GM12878 (cell line): Measurements from ENCODE around the gene MMD2. TPM values are rescaled to one million over a fixed set of nuclear protein-coding genes. Genes with fewer than 3 reads are reported as not detected.

ENCODE experiments used
- ATAC-seq: fragments of 200-7000 bp; cut with Tn5 transposase; 3 replicates; pipeline ENCODE4 v1.9.1; 2020; ENCODE audit warnings: mild to moderate bottlenecking, moderate library complexity
- BruUV-seq: library from RNA; stranded (reverse); fragments of 400-500 nt; replicated peaks from 2 replicates; lab custom pipeline; 2021; lab: Mats Ljungman, UMichigan
- CTCF ChIA-PET: fragments of 300-600 bp; sonication (Branson Sonifier 250); formaldehyde crosslinking; extraction: SDS; loops from one replicate; lab custom pipeline; 2021; ENCODE audit warnings: inconsistent platforms; lab: Yijun Ruan, JAX
- POLR2A ChIA-PET: fragments of 350-600 bp; formaldehyde crosslinking; extraction: SDS; loops from one replicate; lab custom pipeline; 2021; ENCODE audit warnings: inconsistent platforms; lab: Charles Lee
- RAD21 ChIA-PET: fragments of 300-600 bp; sonication (Branson Sonifier 250); formaldehyde crosslinking; loops from one replicate; lab custom pipeline; 2023; ENCODE audit warnings: antibody characterized with exemption; ENCODE audit not compliant: unreplicated experiment; lab: Charles Lee
- SMC1A ChIA-PET: fragments of 300-600 bp; sonication (Branson Sonifier 250); formaldehyde crosslinking; loops from one replicate; lab custom pipeline; 2023; ENCODE audit not compliant: unreplicated experiment, uncharacterized antibody; lab: Charles Lee
- DNase-seq: peaks from one replicate; pipeline ENCODE4 v3.0.0-alpha.2; 2011; ENCODE audit warnings: low read depth, low spot score
- FAIRE-seq: peaks from 3 replicates; lab custom pipeline; 2011; peaks lifted over from hg19 to GRCh38; lab: Jason Lieb, UNC
- H2AFZ ChIP-seq: 2 replicates; pipeline ENCODE4 v1.6.0; 2011; ENCODE audit warnings: low read depth, low read length, control low read depth; ENCODE audit not compliant: control insufficient read depth
- H3K27ac ChIP-seq: 2 replicates; pipeline ENCODE4 v1.5.1; 2011; ENCODE audit warnings: control low read depth; ENCODE audit not compliant: control insufficient read depth, insufficient read depth
- H3K27me3 ChIP-seq, 2 experiments: replicated peaks in 1 of 2; 2 replicates each; pipeline versions ENCODE4 v1.6.0 to v1.6.1; 2011; ENCODE audit warnings: low read length in 1 of 2; ENCODE audit not compliant: control insufficient read depth in 2 of 2, insufficient read depth in 2 of 2
- H3K36me3 ChIP-seq, 2 experiments: 2 replicates each; pipeline ENCODE4 v1.5.1; 2011; ENCODE audit warnings: low read length in 1 of 2; ENCODE audit not compliant: control insufficient read depth in 2 of 2, insufficient read depth in 2 of 2
- H3K4me1 ChIP-seq: 2 replicates; pipeline ENCODE4 v1.6.1; 2011; ENCODE audit warnings: mild to moderate bottlenecking, low read length, moderate library complexity, mixed read lengths; ENCODE audit not compliant: control insufficient read depth, insufficient read depth
- H3K4me2 ChIP-seq: 2 replicates; pipeline ENCODE4 v1.6.0; 2011; ENCODE audit warnings: control low read depth; ENCODE audit not compliant: control insufficient read depth, insufficient read depth
- H3K4me3 ChIP-seq: fragments of 200-600 bp; sonication (generic); 2 replicates; pipeline ENCODE4 v1.5.1; 2016
- H3K79me2 ChIP-seq: 2 replicates; pipeline ENCODE4 v1.6.0; 2011; ENCODE audit warnings: low read length; ENCODE audit not compliant: control insufficient read depth, insufficient read depth
- H3K9ac ChIP-seq: 2 replicates; pipeline ENCODE4 v1.8.0; 2011; ENCODE audit warnings: low read length, control low read depth, mixed read lengths; ENCODE audit not compliant: control insufficient read depth, insufficient read depth
- H3K9me3 ChIP-seq: replicated peaks from 3 replicates; pipeline ENCODE4 v1.5.1; 2011; ENCODE audit warnings: mild to moderate bottlenecking, low read length; ENCODE audit not compliant: control insufficient read depth, insufficient read depth
- H4K20me1 ChIP-seq: 2 replicates; pipeline ENCODE4 v1.6.0; 2011; ENCODE audit not compliant: control insufficient read depth, insufficient read depth
- CEBPZ ChIP-seq: fragments of 150-350 bp; IDR thresholded peaks from 2 replicates; pipeline ENCODE4 v1.6.1; 2016; ENCODE audit warnings: low read depth, low read length
- E4F1 ChIP-seq: fragments of 450-650 bp; IDR thresholded peaks from 2 replicates; pipeline ENCODE4 v1.6.1; 2018; ENCODE audit warnings: borderline replicate concordance, mild to moderate bottlenecking; ENCODE audit not compliant: partially characterized antibody
- HDGF ChIP-seq: fragments of 450-650 bp; IDR thresholded peaks from 2 replicates; pipeline ENCODE4 v1.6.1; 2016; ENCODE audit warnings: antibody characterized with exemption
- KAT2A ChIP-seq: conservative IDR thresholded peaks from 2 replicates; pipeline ENCODE4 v1.6.1; 2011; ENCODE audit warnings: low read depth, low read length; ENCODE audit not compliant: control insufficient read depth
- MYB ChIP-seq: fragments of 150-350 bp; IDR thresholded peaks from 2 replicates; pipeline ENCODE4 v1.6.1; 2014; ENCODE audit warnings: mild to moderate bottlenecking, low read depth, low read length, borderline replicate concordance
- NFYB ChIP-seq: IDR thresholded peaks from 2 replicates; pipeline ENCODE4 v1.6.1; 2011; ENCODE audit warnings: low read depth, mild to moderate bottlenecking, low read length, improper control_type of control experiment, moderate library complexity; ENCODE audit not compliant: insufficient read depth
- NR2C2 ChIP-seq: IDR thresholded peaks from 2 replicates; pipeline ENCODE4 v1.6.1; 2011; ENCODE audit warnings: borderline replicate concordance, low read depth; ENCODE audit not compliant: control insufficient read depth, insufficient read length
- PAX5 ChIP-seq: IDR thresholded peaks from 2 replicates; pipeline ENCODE4 v1.6.1; 2011; ENCODE audit warnings: low read depth, low read length, borderline replicate concordance
- USF1 ChIP-seq: IDR thresholded peaks from 2 replicates; pipeline ENCODE4 v1.6.1; 2011; ENCODE audit warnings: borderline replicate concordance, low read depth, mild to moderate bottlenecking, moderate library complexity, mixed read lengths, low read length; ENCODE audit not compliant: insufficient read depth; ENCODE audit errors: extremely low read length
- ZNF207 ChIP-seq: fragments of 450-650 bp; IDR thresholded peaks from 2 replicates; pipeline ENCODE4 v1.6.1; 2014; ENCODE audit warnings: antibody characterized with exemption, mild to moderate bottlenecking, borderline replicate concordance
- WGBS: methylation state at CpG from one replicate; pipeline ENCODE4 v1.1.6; 2016; ENCODE audit warnings: low lambda C conversion rate; ENCODE audit not compliant: insufficient replicate concordance, insufficient coverage; ENCODE audit errors: missing lambda C conversion rate; 5-methylcytosine and 5-hydroxymethylcytosine counted together
- in situ Hi-C: fragments of 300-500 bp; cut with MboI; formaldehyde crosslinking; loops from 9 replicates; pipeline ENCODE4 v1.14.3; 2018; ENCODE audit warnings: mixed read lengths
- intact Hi-C: fragments of 100-400 bp; cut with micrococcal nuclease; formaldehyde crosslinking; loops from one replicate; pipeline ENCODE4 v1.14.2; 2022; ENCODE audit not compliant: unreplicated experiment
- polyA plus RNA-seq, 11 experiments: library from polyadenylated mRNA; depleted of rRNA in 4 of 11; unstranded in 6 of 11; stranded (reverse) in 5 of 11; fragments of >200 nt; fragmentation: Nextera tagmentation in 4 of 11; fragmentation: Illumina TruSeq in 1 of 11; extraction: Ambion mirVana in 4 of 11; extraction: Trizol in 1 of 11; gene quantifications; 1 replicate in 1 of 11; 2 replicates in 10 of 11; pipeline versions ENCODE4 v1.2.1 to v1.2.3, GENCODE V29; 2011 to 2016; ENCODE audit warnings: inconsistent platforms in 2 of 11, missing spikeins in 2 of 11, low read depth in 1 of 11
- total RNA-seq, 4 experiments: library from RNA; depleted of rRNA in 3 of 4; stranded (reverse); fragments of >200 nt in 3 of 4; fragmentation: Illumina TruSeq in 1 of 4; extraction: Trizol in 1 of 4; gene quantifications; 2 replicates each; pipeline versions ENCODE4 v1.2.1 to v1.2.3, GENCODE V29; 2013 to 2021

The MMD2 gene
- total and polyA plus RNA-seq, 10 of the 15 experiments (the other 5 are each of a cell fraction or from before 2014, with no cell fraction given) = not detected

- H3K4me1 ChIP-seq = peaks cover 4% of the 10 kb centered on the region
- ChIA-PET POLR2A (no interaction called here), RAD21 (no interaction called here), SMC1A (no interaction called here), CTCF (no interaction called here)
- no peak overlapping the region for H2AFZ ChIP-seq
- FAIRE-seq (no peak), DNase-seq (no peak), ATAC-seq (no peak)
- in situ Hi-C loops = no loop called here
- TF ChIP-seq KAT2A = no peak
- no TSS peak for BruUV-seq
- no peaks in the 10 kb centered on the region for H3K9me3 ChIP-seq
- no peaks in the 10 kb centered on the region for H4K20me1 ChIP-seq
- no peak overlapping the region for H3K9ac ChIP-seq
- no peaks in the 10 kb centered on the region for H3K27me3 ChIP-seq
- intact Hi-C loops = no loop called here
- WGBS = 83% methylated on average over 10 of the region's 10 CpGs
- H3K79me2 ChIP-seq = no peaks in the 10 kb centered on the region
- H3K4me2 ChIP-seq = no peak overlapping the region
- H3K4me3 ChIP-seq = no peak overlapping the region
- peaks cover 7 to 16% of the 10 kb centered on the region in 2 experiments; a peak in 3 of 4 replicates for H3K36me3 ChIP-seq
- H3K27ac ChIP-seq = no peak overlapping the region
Observed at GRCh38 chr7:4995429-4995969, 36.5 kb upstream of the MMD2 start.

GRCh38 chr7:4993471-4993870, 34.5 kb upstream of the MMD2 start:
- no TSS peak for BruUV-seq
- no peak for ATAC-seq
- no peak overlapping the region for H3K4me2 ChIP-seq
- no peaks in the 10 kb centered on the region for H3K79me2 ChIP-seq
- POLR2A ChIA-PET = no interaction called here
- no peak for FAIRE-seq
- H3K27me3 ChIP-seq = no peaks in the 10 kb centered on the region
- H3K27ac ChIP-seq = no peak overlapping the region
- no peaks in the 10 kb centered on the region for H4K20me1 ChIP-seq
- H3K4me1 ChIP-seq = peaks cover 4% of the 10 kb centered on the region
- no peak for DNase-seq
- SMC1A ChIA-PET = no interaction called here
- in situ Hi-C loops (no loop called here), intact Hi-C loops (no loop called here)
- 96% methylated on average over 8 of the region's 8 CpGs for WGBS
- RAD21 ChIA-PET = no interaction called here
- no peaks in the 10 kb centered on the region for H3K9me3 ChIP-seq
- H3K36me3 ChIP-seq = peaks cover 11 to 18% of the 10 kb centered on the region in 2 experiments; a peak in 3 of 4 replicates
- H3K4me3 ChIP-seq = no peak overlapping the region
- H3K9ac ChIP-seq = no peak overlapping the region
- no peak overlapping the region for H2AFZ ChIP-seq
- CTCF ChIA-PET = no interaction called here
- TF ChIP-seq NFYB (no peak), ZNF207 (no peak), HDGF (no peak), CEBPZ (no peak), MYB (no peak), PAX5 (no peak), USF1 (no peak), E4F1 (no peak), NR2C2 (no peak)
